GM19023 (cell line): ENCODE measurements around the gene CD300LB.

Experiments
- ATAC-seq: cut with Tn5 transposase; IDR thresholded peaks from one replicate; pipeline ENCODE4 v1.9.1; 2021; ENCODE audit warnings: mild to moderate bottlenecking, moderate library complexity; ENCODE audit not compliant: unreplicated experiment

Gene CD300LB

DNA sequence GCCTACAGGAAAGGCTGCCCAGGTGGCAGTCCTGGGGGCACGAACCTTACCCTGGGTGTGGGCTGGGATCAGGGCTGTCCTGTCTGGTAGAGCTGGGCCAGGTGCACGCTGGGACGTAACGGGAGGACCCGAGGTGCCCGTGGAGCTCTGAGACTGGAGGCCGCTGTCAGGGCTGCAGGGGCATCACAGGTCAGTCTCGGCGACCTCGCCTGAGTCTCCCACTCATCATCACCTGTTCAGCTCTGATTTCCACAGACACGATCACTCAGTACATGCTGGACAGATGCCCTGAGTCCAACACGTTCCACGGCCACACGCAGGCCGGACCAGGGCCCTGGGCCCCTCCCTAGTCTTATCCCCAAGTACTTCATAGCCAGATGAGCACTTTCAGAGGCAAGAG, 19.3 kb upstream of the CD300LB start:
- no peak for ATAC-seq

DNA sequence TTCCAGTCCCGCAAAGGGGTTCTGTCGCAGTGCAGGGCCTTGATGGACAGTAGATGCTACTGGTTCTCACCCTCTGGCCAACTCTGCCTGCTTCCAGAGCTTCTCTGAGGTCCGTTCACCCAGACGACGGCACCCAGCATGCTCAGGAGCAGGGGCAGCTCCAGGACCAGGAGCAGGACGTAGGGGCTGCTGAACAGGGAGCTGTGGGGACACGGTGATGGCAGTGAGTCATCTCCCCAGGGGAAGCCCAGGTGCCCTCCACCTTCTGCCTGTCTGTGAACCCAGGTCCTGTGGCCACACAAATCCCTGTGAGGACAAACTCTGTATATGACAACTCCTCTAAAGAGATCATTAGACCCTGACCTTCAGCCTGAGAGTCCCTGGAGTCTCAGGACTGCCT, 18.1 kb upstream of the CD300LB start:
- no peak for ATAC-seq

DNA sequence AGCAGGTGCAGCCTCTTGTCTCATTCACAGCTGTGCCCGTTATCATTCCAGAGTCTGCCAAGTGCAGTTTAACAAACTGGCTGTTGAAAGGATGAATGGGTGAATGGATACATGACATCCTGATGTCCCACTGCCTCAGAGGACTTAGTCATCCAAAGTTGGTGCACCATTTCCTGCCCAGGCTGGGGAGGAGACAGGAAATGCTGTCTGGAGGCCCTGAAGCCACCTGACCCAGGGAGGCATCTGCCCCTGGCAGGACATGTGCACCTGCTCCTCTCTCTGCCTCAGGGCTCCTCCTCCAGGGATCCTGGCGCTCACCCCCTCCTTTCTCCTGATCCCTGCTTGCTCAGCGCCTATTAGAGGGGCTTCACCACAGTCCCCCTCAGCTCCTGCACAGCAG, 16.5 kb upstream of the CD300LB start:
- ATAC-seq = no peak

DNA sequence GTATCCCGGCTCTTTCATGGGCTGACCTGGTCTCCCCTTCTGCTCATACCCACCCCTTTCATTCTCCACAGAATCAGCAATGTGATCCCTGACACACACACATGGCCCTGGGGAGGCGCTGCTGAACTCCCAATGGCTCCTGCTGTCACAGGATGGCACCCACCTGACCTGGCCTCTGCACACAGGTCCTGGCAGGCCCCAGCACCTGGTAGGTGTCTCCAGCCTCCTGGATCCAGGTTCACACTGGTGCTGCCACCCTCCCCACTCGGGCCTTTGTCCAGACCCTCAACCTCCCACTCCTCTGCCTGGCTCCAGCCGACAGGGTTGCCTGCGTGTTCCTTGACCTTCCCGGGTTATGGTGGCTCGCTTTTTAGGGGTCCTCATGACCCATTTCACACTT, 16.0 kb upstream of the CD300LB start:
- no peak for ATAC-seq

DNA sequence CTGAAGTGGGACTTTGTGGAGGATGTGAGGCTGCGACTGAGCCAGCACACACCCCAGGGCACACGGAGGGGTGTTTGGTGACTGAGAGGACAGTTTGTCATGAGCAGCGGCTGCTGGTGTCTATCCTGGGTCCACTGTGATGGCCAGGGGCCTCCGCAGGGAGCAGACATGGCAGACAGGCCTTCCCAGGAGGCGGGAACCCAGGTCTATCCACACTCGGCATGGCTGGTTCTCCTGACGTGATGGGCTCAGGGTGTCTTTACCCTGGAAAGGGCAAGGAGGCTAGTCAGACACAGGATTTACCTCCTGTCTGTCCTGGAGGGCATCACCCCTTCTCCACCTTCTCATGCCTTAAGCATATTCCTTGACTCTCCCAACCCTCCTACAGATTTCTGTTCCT, 15.3 kb upstream of the CD300LB start:
- no peak for ATAC-seq

DNA sequence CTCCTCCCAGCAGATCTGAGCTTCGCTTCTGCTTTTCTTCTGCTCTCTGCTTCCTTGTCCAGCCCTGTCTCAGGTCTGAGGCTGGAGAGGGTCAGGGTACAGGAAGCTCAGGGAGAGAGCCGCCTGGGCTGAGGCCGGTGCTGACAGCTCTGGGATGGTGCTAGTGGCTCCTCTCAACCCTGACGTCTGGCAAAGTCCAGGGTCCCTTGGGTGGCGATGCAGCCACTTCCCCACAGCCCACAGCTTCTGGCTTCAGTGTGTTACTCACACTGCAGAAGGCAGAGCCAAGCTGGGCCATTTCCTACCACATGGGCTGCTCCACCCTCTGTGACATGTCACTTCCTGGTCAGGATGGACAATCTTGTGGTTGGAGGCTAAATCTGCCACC, 14.6 kb upstream of the CD300LB start, which contains the start of gene CD300C:
TSS of gene CD300C (minus strand) at position 273 of the 388 bp plus-strand sequence. CDS start 333 bp downstream, outside the sequence.
- no peak for ATAC-seq

DNA sequence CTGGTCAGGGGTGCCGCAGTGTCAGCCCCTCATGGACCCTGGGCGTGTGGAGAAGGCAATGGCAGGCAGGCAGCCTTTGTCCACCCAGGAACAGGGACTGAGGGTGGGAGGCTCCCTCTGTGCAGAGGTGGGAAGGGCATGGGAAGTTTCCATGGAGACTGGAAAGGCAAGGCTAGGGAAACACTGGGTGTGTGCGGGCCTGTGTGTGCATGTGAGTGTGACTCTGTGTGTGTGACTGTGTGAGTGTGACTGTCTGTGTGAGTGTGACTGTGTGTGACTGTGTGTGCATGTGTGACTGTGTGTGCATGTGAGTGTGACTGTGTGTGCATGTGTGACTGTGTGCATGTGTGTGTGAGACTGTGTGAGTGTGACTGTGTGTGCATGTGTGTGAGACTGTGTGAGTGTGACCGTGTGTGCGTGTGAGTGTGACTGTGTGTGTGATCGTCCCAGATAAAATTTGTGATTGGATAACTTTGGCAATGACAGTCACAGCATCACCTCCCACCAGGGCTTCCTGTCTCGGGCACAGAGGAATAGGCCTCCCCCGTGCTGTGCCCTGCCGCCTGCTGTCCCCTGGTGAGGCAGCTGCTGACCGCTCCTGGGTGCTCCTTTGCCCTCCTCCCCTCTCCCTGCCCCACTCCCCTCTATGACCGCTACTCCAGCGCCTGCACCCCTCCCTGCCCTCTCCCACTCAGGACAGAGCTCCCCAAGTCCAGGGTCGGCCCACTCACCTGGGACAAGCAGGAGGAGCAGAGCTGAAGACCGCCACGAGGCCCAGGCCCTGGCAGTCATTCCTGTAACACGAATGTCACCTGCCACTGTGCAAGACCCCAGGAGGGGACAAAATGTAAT, 13.9 kb upstream of the CD300LB start:
- ATAC-seq = no peak

DNA sequence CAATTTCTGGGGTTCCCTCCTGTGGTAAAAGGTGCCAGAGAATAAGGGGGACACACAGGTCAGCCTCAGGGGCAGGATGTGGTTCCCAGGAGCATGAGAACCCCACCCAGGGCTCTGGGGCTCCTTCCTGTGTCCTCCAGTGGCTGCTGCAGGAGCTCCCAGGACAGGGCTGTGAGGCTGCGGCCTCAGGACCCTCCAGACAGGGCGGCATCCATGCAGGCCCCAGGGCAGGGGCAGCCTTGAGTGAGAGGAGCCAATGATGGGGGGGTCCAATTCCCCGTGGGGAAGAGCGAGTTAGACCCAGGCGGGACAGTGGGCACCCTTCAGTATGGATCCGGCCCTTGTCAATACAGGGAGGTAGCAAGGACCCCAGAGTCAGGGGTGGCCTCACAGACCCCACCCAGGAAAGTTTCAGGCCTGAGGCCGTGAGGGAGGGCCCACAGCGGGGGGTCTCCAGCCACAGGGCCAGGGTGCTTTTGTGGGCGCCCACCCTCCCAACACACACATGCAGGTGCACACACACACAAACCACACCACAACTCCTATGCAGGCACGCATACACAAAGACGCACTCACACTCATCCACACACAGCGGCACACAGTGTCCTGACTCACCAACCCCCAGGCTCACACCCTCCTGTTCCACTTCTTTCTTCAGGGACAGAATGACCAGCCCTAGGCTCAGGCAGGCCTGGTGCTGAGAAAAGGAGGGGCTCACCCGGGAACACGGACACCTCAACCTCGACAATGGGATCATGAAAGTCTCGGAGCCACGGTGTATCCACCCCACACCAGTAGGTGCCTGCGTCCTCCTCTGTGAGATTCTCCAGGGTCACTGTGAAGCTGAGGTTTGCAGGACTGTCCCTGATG, 12.9 kb upstream of the CD300LB start:
- ATAC-seq = no peak

DNA sequence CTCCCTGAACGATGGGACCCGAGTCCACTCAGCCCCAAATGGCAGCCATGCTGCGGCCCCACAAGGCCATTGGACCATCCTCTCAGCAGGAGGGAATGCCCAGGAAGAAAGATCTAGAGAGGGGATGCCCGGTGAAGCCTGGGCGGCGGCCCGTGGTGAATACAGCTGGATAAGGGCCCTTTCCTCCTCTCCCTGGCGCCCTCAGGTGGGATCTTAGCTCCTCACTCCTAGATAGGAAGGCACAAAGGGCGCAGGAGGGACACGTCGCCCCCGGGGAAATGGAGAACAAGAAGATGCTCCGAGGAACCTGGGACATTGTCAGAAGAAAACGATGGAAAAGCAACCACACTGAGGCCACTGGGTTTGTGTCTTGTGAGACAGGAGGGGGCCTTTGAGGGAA, 12.1 kb upstream of the CD300LB start:
- no peak for ATAC-seq

DNA sequence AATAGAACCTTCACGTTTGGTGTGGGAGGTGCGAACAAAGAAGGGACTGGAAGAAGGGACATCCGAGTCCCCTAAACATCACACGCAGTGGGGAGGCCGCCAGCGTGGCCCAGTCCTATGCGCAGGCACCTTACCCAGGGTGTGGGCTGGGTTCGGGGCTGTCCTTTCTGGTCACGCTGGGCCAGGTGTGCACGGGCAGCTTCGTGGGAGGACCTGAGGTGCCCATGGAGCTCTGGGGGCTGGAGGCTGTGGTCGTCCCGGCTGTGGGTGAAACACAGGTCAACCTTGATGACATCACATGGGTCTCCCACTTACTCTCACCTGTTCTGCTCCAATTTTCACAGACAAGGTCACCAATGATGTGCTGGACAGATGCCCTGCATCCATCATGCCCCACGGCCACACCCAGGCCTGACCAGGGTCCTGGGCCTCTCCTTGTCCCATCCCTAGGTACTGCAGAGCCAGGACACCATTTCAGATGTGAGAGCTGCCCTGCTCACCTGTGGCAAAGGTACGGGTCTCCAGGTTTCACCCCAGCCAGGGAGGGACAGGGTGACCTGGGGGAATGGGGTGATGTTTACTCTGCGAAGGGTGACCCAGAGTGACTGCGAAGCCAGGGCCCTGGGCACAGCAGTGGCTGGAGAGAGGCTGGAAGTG, 11.6 kb upstream of the CD300LB start:
- ATAC-seq = no peak

DNA sequence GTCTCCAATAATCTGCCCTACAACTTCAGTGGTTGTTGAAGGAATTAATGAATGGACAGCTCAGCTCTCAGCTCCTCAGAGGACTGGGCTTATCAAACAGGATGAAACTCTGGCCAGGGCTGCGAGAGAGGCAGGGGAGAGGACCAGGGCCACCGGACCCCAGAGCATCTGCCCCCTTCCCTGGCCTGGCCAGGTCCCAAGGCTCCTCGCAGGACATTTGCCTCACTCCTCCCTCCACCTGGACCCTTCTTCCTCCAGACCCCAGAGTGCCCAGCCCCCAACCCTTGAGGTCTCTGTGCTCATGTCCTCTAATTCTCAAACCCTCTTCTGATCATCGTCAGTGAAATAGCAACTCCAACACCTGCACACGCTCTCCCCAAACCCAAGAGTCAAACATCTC, 10.9 kb upstream of the CD300LB start:
- no peak for ATAC-seq

DNA sequence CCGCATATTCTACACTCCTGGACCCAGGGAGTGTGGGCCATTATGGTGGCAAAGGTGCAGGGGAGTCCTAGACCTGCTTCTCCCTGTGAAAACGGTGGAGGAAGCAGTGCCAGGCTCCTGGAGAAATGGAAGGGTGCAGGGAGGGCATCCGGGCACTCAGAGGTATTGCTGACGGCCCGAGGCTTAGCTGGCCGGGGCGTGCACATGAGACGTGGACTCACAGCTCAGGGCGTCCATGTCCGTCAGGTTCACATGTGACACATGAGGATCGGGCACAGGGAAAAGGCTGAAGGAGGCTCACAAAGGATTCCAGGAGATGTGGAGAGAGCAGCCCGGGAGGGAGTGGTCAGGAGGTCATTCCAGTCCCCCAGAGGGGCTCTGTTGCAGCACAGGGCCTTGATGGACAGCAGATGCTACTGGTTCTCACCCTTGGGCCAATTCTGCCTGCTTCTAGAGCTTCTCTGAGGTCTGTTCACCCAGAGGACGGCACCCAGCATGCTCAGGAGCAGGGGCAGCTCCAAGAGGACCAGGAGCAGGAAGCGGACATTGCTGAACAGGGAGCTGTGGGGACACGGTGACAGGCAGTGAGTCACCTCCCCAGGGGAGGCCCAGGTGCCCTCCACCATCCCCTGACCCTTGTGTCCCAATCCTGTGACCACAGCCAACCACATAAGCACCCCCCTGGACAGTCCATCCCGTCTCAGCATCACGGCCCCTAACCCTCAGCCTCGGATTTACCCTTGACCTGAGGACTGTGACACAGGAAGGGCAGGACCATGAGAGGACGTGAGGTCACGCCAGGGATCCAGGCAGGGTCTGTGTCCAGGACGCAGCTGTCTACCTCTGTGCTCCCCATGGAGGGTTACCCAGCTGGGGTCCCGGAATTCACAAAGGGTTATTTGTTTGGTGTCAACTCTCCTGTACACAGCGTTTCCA, 10.2 kb upstream of the CD300LB start:
- no peak for ATAC-seq

DNA sequence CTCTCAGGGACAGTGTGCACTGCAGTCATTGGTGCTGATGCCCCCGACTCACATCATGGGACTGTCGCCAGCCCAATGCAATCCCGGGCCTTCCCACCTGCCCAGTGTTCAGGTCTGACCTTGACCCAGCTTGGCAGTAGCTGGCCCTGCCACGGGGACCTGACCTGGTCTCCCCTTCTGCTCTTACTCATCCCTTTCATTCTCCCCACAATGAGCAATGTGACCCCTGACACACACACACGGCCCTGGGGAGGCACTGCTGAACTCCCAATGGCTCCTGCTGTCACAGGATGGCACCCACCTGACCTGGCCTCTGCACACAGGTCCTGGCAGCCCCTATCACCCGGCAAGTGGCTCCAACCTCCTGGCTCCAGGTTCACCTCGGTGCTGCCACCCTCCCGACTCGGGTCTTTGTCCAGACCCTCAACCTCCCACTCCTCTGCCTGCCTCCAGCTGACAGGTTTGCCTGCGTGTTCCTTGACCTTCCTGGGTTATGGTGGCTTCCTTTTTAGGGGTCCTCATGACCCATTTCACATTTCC, 8.1 kb upstream of the CD300LB start:
- ATAC-seq = no peak

DNA sequence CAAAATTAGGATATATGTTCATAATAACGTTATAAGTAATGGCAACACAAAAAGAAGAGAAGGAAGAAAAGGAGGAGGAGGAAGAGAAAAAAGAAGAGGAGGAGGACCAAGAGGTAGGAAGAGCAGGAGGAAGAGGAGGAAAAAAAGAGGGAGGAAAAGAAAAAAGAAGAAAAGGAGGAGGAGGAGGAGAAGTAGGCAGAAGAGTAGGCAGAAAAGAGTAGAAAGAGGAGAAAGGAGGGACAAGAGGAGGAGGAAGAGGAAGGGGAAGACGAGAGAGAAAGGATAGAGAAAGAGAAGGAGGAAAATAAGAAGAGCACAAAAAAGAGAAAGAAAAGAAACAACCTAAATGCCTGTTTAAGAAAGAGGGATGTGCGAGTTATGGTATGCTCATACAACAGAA, 5.6 kb upstream of the CD300LB start:
- no peak for ATAC-seq

DNA sequence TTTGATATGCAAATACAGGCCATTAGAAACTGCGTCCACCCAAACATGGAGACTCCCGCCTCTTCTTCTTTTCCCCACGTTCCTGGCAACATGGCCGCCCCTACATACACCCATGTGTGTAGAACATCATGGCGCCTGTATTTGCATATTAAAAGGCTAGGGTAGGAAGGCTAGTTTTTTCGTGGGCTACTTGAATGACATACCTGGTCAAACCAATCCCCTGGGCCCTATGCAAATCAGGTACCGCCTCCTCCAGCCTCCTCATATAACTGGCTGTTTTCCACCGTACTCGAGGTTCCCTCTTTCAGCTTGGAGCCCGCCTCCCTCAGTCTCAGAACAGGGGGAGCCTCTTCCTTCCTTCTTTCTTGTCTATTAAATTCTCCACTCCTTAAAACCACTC, 840 bp upstream of the CD300LB start:
- no peak for ATAC-seq

DNA sequence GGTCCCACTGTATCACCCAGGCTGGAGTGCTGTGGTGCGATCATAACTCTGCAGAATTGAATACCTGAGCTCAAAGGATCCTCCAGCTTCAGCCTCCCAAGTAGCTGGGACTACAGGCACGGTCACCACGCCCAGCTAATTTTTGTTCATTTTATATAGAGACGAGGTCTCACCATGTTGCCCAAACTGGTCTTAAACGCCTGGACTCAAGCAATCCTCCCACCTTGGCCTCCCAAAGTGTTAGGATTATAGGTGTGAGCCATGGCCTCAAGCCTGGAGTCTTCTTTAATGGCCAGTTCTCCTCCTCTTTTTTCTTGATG, 484 bp downstream of the CD300LB start:
- ATAC-seq = no peak

DNA sequence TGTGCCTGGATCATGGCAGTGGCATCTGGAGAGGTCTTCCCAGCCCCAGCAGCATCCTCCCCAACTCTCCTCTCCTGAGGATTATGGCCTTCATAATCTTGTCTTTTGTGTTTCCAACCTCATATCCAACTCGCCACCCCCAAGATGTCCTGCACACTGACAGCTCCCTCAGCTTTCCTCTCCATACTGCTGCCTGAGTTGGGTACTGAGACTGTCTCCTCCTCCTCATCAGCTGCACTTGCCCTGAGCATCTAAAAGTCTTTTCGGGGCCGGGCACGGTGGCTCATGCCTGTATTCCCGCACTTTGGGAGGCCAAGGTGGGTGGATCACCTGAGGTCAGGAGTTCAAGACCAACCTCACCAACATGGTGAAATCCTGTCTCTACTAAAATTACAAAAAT, 2.0 kb downstream of the CD300LB start:
- no peak for ATAC-seq

DNA sequence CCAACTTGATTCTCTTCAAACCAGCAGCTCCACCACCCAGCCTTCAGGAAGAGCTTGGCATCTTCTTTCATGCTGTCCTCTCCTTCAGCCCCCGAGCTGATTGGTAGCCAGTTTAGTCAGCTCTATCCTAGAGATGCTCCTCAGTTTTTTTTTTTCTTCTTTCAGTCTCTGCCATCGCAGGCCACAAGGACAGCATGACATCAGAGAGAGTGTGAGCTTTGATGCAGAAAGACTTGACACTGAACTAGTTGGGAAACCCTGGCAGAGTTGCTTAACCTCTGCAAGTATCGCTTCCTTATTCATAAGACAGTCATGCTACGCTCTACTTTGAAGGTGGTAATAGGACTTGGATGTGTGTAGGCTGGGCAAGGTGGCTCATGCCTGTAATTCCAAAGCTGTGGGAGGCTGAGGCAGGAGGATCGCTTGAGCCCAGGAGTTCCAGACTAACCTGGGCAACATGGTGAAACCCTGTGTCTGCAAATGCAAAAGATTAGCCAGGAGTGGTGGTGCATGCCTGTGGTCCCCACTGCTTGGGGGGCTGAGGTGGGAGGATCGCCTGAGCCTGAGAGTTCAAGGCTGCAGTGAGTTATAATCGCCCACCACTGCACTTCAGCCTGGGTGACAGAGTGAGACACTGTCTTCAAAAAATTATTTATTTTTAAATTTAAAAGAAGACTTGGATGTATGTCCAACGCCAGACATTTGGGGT, 2.6 kb downstream of the CD300LB start:
- peak; percentile 76 for ATAC-seq

DNA sequence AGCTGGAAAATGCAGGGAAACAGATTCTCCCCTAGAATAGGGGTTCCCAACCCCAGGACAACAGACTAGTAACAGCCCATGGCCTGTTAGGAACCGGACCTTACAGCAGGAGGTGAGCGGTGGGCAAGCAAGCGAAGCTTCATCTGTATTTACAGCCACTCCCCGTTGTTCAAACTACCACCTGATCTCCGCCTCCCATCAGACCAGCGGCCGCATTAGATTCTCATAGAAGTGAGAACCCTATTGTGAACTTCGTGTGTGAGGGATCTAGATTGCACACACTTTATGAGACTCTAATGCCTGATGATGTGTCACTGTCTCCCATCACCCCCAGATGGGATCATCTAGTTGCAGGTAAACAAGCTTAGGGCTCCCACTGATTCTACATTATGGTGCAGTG, 3.5 kb downstream of the CD300LB start:
- ATAC-seq = no peak

DNA sequence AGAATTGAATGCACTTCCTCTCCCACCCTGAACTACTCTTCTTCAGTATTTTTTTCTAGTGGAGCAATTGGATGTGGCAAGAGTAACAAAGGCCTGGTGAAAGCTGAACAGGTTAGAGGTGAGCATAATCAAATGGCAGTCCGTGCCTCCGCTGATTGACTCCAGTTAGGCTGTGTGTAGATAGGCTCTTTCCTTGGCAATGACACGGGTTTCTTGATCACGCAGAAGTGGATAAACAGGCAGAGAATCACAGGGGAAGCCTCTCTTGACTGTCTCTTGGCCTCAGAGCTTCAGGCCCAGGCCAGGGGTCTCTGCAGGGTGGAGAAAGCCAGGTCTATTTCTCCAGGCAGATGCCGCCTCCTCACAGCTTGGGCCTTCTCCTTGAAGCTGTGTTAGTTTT, 4.2 kb downstream of the CD300LB start:
- ATAC-seq = no peak
